Measurements from ENCODE around the gene SLC51A. TPM values are rescaled to one million over a fixed set of nuclear protein-coding genes. Genes with fewer than 3 reads are reported as not detected.

SLC51A gene
- total and polyA plus RNA-seq, 9 of the 15 experiments (the other 6 are each of a cell fraction or from before 2014, with no cell fraction given), result 0.35 to 0.38 TPM; not detected in 7

DNA sequence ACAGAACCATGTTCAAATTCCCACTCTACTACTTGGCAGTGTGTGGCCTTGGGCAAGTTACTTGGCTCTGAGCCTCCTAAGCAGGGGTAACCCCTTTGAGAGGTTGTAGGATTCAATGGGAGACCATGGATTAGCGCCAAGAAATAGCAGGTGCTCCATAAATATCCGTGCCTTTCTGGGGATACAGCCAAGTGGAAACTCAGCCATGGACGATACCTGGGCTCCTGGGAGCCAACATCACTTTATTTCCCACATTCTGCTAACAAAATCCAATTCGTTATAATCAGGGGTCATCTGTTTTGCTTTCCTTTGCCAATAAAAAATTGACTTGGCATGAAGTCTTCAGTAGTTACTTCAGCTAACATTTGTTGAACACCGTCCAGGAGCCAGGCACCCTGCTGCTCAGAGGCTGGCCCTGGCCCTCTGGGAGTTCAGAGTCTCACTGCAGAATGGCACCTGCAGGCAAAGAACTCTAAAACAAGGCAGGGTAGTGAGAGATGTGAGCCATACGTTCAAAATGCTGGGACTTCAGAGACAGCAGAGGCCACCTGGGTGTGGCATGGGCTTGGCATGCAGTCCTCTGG is 47.4 kb upstream of the SLC51A start:
- Histone ChIP-seq H3K4me1 (replicated peaks in 1 of 2; ENCODE audit: control insufficient read depth in 2 of 2, insufficient read depth in 2 of 2, low read length in 2 of 2) (peaks cover 2 to 27% of the 10 kb centered on the region in 2 experiments), H3K79me2 (ENCODE audit: control insufficient read depth, insufficient read depth, low read length) (no peaks in the 10 kb centered on the region; the same call in 2 of the 3 replicates), H3K9ac (ENCODE audit: insufficient read depth in 1 of 2, low read depth in 2 of 2, low read length in 2 of 2) (no peak overlapping the region; a peak in 1 of 4 replicates), H3K27me3 (ENCODE audit: control insufficient read depth in 2 of 2, insufficient read depth in 2 of 2, low read length in 2 of 2) (no peaks in the 10 kb centered on the region), H3K27ac (ENCODE audit: extremely low read depth, low read depth, low read length) (no peak overlapping the region), H2AFZ (ENCODE audit: low read depth, low read length) (no peak overlapping the region), H3K9me3 (replicated peaks; ENCODE audit: control insufficient read depth, insufficient read depth, low read depth, low read length) (no peaks in the 10 kb centered on the region), H4K20me1 (replicated peaks; ENCODE audit: control insufficient read depth, insufficient read depth, low read length) (no peaks in the 10 kb centered on the region), H3K4me3 (no peak overlapping the region), H3K9me1 (ENCODE audit: control insufficient read depth, insufficient read depth, low read length) (no peaks in the 10 kb centered on the region), H3K4me2 (ENCODE audit: insufficient read depth, low read length) (no peak overlapping the region), H3K36me3 (ENCODE audit: control insufficient read depth, insufficient read depth, low read length) (no peaks in the 10 kb centered on the region)
- no TSS peak for BruUV-seq (replicated peaks)
- intact Hi-C loops (cut with micrococcal nuclease) (no loop called here), in situ Hi-C loops (cut with MboI) (no loop called here)
- TF ChIP-seq TRIM25 (IDR thresholded peaks at IDR 0.05; ENCODE audit: borderline replicate concordance) (no peak), KAT8 (IDR thresholded peaks at IDR 0.05; ENCODE audit: low read depth) (no peak), HCFC1 (IDR thresholded peaks at IDR 0.05; ENCODE audit: low read depth, low read length) (no peak), JUNB (CRISPR knock-in tag; conservative IDR thresholded peaks at IDR 0.05) (no peak), ERF (CRISPR knock-in tag; IDR thresholded peaks at IDR 0.05) (no peak), RCOR1 (IDR thresholded peaks at IDR 0.05; ENCODE audit: borderline replicate concordance in 1 of 2, low read depth in 2 of 2, low read length in 2 of 2) (no peak), TAL1 (IDR thresholded peaks at IDR 0.05) (no peak), ETV6 (IDR thresholded peaks at IDR 0.05; ENCODE audit: borderline replicate concordance in 1 of 2, low read depth in 2 of 2, low read length in 1 of 2) (no peak), ETV6 (CRISPR knock-in tag; IDR thresholded peaks at IDR 0.05; ENCODE audit: borderline replicate concordance) (no peak), MAFK (IDR thresholded peaks at IDR 0.05; ENCODE audit: low read length) (no peak), SMAD3 (CRISPR knock-in tag; conservative IDR thresholded peaks at IDR 0.05) (no peak), CEBPG (CRISPR knock-in tag; IDR thresholded peaks at IDR 0.05) (no peak), CEBPG (tag; conservative IDR thresholded peaks at IDR 0.05 in 1 of 2, IDR thresholded peaks at IDR 0.05 in 1 of 2) (no peak), HDAC8 (tag; IDR thresholded peaks at IDR 0.05) (no peak)
- TF ChIP-seq, protein P1, sequence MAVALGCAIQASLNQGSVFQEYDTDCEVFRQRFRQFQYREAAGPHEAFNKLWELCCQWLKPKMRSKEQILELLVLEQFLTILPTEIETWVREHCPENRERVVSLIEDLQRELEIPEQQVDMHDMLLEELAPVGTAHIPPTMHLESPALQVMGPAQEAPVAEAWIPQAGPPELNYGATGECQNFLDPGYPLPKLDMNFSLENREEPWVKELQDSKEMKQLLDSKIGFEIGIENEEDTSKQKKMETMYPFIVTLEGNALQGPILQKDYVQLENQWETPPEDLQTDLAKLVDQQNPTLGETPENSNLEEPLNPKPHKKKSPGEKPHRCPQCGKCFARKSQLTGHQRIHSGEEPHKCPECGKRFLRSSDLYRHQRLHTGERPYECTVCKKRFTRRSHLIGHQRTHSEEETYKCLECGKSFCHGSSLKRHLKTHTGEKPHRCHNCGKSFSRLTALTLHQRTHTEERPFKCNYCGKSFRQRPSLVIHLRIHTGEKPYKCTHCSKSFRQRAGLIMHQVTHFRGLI (CRISPR knock-in tag; IDR thresholded peaks at IDR 0.05), result no peak
- ChIA-PET CTCF (ENCODE audit: low intra/inter-chr PET ratio) (no interaction called here), POLR2A (no interaction called here)
- WGBS (ENCODE audit: insufficient coverage, low coverage, missing lambda C conversion rate), result 56% methylated on average over 6 of the region's 6 CpGs
- no peak for DNase-seq (ENCODE audit: extremely low read depth in 1 of 4, low spot score in 3 of 4)
- no peak for FAIRE-seq
- ATAC-seq, result no peak

All from K562 (cell line).